ENCODE measurements around the gene ZNF569.
"Not testable (repeated sequence)": the region's sequence is repeated elsewhere in the genome, so short reads cannot be mapped to it uniquely, and the experiment has no call there.

ZNF569 gene

GRCh38 chr19:37466798-37467607 lies at the start of gene ZNF569:
ZNF569 (minus strand) TSS chr19:37467444; CDS start chr19:37444921, 22,523 bp downstream.
- no peak for DNase-seq (ENCODE audit: low spot score)

GRCh38 chr19:37513397-37513796 lies 46.2 kb upstream of the ZNF569 start:
- no peak for DNase-seq (ENCODE audit: low spot score)

GRCh38 chr19:37511821-37512220 lies 44.6 kb upstream of the ZNF569 start:
- no peak for DNase-seq (ENCODE audit: low spot score)

GRCh38 chr19:37511186-37511585 lies 43.9 kb upstream of the ZNF569 start:
- no peak for DNase-seq (ENCODE audit: low spot score)

DNA sequence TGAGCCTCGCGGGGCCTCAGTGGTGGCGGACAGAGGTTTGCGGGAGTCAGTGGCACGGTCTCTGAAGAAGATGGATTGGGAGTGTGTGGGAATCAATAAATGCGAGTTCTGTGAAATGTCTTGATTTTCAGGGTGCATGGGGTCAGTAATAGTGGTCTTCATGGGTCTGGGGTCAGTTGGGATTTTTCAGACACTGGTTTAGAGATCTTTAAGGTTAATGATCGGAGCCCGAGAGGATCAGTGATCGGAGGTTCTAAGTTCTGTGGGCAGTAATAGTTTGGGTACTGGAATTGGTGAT lies 39.9 kb upstream of the ZNF569 start:
- no peak for DNase-seq (ENCODE audit: low spot score)

DNA sequence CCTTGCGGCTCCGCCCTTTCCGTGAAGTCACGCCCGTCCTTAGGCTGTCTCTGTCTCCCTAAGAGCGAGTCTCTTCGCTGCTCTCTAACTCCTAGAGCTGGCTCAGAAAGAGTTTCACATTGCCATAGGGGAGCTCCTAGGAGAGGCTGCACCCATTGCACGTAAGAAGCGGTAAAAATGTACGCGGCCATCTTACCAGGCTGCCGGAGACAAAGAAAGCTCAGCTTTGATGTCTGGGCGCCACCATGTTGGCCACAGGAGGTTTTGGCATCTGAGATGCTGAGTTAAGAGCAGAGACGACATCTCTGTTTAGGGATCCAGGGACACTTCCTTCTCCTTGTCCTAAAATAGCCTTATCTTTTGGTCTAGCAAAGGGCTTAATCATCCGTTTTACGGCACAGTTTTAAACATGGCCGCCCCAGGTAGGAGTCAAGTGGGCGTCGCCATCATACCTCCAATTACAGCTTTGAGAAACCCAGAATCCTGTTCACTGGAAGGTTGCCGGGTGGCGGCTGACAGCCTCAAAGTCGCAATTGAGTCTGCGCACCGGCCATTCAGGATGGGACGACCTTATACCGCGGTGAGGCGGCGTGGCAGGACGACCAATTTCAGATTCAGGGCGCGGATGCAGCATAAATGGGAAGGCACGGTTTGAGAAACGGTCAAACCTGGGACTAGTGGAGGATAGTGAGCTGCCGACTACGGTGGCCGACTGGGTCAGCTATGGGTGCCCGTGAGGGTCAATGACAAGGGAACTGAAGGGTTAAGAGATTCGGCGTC lies 39.3 kb upstream of the ZNF569 start, which contains the start of gene ZNF793:
ZNF793 (plus strand) TSS at position 553 of the 780 bp plus-strand sequence. CDS start 16,501 bp downstream, outside the sequence.
- DNase-seq (ENCODE audit: low spot score), result no peak

GRCh38 chr19:37505958-37506386 lies 38.7 kb upstream of the ZNF569 start:
- no peak for DNase-seq (ENCODE audit: low spot score)

- no peak for DNase-seq (ENCODE audit: low spot score)
Observed at GRCh38 chr19:37492213-37492612, 25.0 kb upstream of the ZNF569 start.

- peak; percentile 34 for DNase-seq (ENCODE audit: low spot score)
Observed at GRCh38 chr19:37484406-37485168, 17.3 kb upstream of the ZNF569 start.

GRCh38 chr19:37472165-37472564 lies 4.9 kb upstream of the ZNF569 start:
- DNase-seq (ENCODE audit: low spot score), result no peak

- no peak for DNase-seq (ENCODE audit: low spot score)
Observed at GRCh38 chr19:37470216-37470615, 3.0 kb upstream of the ZNF569 start.

DNA sequence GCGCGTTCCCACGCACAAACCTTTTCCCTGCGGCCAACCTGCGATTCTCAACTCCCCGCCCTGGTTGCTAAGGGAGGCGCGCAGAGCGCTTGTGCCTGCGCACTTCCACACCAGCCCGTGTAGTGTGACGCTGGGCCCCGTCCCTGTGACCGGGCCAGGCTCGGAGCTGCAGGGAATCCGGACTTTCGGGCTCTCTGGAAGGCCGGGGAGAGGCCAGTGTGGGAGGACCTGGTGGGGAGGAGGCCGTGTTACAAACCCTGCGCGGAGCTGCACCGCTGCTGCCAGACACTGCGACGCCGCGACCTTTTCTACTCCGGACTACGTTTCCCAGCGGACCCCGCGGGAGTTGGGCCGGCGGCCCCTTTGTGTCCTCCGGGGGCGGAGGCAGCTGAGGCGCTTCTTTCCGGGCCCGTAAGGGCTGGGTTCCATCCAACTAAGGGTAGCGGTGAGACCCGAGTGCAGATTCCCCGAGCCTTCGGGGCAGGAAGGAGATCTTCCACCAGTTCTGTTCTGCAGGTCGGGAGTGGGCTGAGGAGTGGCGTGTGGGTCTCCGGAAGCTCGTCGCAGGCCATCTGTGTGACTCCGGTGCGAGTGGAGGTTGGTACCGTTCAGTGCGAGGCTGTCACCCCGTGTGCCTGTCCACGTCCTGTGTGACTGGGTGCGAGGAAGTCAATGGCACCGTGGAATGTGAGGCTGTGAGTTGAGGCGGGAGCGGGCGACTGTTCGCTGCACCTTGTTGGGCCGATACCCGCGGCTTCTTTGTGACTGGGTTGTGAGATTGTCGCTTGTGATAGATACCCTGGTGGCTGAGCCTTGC lies 1.9 kb upstream of the ZNF569 start, which contains the start of gene ZNF570:
ZNF570 (plus strand) TSS at position 396 of the 817 bp plus-strand sequence. CDS start 999 bp downstream, outside the sequence.
- DNase-seq (ENCODE audit: low spot score), result no peak

DNA sequence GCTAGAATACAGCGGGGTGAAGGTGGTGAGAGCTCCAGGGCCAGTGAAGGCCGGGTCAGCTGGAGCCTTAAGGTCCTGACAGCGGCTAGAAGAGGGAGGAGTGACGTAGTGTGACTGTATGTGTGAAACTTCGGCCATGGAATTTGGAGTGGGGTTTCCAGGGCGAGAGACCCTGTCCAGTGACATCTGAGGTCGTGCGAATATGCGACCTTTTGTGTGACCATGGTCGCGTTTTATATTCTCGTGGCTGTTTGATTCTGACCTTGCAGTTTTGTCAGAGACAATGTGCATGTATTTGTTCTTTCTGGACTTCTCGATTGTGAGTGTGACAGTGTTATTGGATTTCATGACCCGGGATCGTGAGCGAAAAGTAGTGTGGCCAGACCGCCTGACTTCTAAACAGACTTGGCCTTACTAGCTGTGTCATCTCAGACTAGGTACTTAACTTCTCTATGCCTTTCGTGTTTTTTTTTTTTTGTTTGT lies 405 bp upstream of the ZNF569 start:
- DNase-seq (ENCODE audit: low spot score), result no peak

- no peak for DNase-seq (ENCODE audit: low spot score)
Observed at GRCh38 chr19:37466277-37466797, 907 bp downstream of the ZNF569 start.

DNA sequence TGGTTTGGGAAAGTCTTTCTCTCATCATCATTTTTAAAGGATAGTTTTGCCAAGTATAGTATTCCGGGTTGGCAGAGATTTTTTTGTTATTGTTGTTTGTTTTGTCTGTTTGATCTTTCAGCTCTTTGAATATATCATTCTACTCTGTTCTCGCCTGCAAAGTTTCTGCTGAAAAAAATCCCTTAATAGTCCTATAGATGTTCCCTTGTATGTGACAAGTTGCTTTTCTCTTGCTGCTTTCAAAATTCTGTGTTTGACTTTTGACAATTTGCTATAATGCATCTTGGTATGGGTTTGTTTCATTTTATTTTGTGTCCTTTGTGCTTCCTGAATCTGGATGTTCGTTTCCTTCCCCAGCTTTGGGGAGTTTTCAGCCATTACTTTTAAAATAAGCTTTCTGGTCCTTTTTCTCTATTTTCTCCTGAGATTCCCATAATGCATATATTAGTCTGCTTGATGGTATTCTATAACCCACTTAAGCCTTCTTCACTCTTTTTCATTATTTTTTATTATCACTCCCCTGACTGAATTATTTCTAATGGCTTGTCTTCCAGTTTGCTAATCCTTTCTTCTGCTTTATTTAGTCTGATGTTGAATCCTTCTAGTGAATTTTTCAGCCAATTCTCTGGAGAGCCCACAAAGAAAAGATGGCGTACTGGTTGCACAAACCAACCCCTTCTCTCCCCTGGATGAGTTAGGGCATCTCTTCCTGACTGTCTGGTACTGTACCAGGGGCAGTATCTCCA lies 14.6 kb downstream of the ZNF569 start:
- no peak for DNase-seq (ENCODE audit: low spot score)

GRCh38 chr19:37413313-37414084 lies 53.7 kb downstream of the ZNF569 start:
- no peak for DNase-seq (ENCODE audit: low spot score)

GRCh38 chr19:37412700-37413099 lies 54.5 kb downstream of the ZNF569 start:
- no peak for DNase-seq (ENCODE audit: low spot score)

GRCh38 chr19:37406140-37406846 lies 61.0 kb downstream of the ZNF569 start:
- DNase-seq (ENCODE audit: low spot score), result not testable (repeated sequence)

- no peak for DNase-seq (ENCODE audit: low spot score)
Observed at GRCh38 chr19:37403403-37403802, 63.8 kb downstream of the ZNF569 start.

All from RKO (cell line).